ENCODE results near the gene OR2V2.

DNA sequence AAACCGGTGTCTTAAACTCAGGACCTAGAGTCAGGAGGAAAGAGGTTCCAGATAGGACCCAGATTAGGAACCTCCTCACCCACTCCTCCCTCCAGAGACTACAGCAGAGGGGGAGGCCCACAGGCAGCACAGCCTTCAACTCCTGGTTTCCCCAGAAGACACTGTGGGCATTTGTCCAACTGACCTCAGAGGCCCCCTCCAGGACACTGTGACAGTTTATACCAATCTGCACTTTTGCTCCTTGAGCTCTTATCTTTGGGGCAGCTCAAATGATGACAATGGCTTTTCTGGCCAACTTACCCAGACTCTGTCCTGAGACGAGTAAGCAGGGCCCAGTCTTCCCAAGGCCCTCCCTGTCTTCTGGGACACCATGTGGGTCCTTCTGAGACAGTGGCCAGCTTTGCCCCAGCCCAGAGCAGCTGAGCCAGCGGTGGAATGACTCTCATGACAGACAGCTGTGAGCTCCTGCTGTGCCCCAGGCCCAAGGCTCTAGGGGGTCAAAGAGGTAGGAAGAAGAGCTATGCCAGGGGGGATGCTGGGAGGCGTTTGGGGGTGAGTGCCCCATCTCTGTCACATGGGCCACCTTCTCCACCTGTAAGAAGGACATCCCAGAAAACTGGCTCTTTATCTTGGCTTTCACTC, 14.3 kb downstream of the OR2V2 start:
- TF ChIP-seq, protein P1, sequence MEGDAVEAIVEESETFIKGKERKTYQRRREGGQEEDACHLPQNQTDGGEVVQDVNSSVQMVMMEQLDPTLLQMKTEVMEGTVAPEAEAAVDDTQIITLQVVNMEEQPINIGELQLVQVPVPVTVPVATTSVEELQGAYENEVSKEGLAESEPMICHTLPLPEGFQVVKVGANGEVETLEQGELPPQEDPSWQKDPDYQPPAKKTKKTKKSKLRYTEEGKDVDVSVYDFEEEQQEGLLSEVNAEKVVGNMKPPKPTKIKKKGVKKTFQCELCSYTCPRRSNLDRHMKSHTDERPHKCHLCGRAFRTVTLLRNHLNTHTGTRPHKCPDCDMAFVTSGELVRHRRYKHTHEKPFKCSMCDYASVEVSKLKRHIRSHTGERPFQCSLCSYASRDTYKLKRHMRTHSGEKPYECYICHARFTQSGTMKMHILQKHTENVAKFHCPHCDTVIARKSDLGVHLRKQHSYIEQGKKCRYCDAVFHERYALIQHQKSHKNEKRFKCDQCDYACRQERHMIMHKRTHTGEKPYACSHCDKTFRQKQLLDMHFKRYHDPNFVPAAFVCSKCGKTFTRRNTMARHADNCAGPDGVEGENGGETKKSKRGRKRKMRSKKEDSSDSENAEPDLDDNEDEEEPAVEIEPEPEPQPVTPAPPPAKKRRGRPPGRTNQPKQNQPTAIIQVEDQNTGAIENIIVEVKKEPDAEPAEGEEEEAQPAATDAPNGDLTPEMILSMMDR (IDR thresholded peaks at IDR 0.05; ENCODE audit: poor library complexity, severe bottlenecking): no peak
- TF ChIP-seq POLR2AphosphoS5 (IDR thresholded peaks at IDR 0.05) (no peak), EP300 (conservative IDR thresholded peaks at IDR 0.05; ENCODE audit: poor library complexity, severe bottlenecking) (no peak), RAD21 (conservative IDR thresholded peaks at IDR 0.05) (no peak), SMC3 (conservative IDR thresholded peaks at IDR 0.05; ENCODE audit: poor library complexity) (no peak)
